ENCODE measurements around the gene MDFIC. TPM values are rescaled to one million over a fixed set of nuclear protein-coding genes. Genes with fewer than 3 reads are reported as not detected.
A peak's percentile ranks its signal among the peaks of the same experiment; 100 is the strongest.

Gene MDFIC
- total and polyA plus RNA-seq, 2 donors from 2014 or later = 9.8 to 32.9 TPM

DNA sequence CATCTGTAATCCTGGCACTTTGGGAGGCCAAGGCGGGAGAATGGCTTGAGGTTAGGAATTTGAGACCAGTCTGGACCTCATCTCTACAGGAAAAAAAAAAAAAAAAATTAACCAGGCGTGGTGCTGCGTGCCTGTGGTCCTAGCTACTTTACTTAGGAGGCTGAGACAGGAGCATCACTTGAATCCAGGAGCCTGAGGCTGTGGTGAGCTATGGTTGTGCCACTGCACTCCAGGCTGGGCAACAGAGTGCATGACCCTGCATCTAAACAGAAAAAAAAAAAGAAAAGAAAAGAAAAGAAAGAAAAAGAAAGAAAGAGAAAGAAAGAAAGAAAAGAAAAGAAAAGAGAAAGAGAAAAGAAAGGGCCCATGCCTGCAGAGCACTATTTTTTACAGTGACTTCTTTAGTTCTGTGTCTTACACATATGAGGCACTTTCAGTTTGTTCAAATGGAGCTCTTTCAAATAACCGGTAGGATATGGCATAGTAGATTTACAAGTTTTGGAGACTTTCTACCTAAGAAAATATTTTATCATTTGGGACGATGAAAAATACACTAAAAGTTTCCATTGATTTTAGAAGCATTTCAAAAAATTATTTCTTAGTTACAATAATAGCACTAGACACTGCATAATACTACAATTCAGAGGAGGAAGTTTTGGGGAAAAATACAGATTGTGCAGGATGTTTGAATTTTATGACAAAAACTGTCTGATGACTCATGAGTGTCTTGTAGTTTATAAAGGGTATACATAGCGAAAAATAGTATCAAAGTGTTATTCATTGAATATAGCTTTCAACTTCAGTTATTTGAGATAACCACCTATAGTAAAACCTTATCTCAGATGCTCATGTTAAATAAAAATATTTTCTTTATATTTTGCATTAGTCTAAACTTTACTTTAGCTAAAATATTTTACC is 75.9 kb downstream of the MDFIC start:
- TF ChIP-seq, protein P1, sequence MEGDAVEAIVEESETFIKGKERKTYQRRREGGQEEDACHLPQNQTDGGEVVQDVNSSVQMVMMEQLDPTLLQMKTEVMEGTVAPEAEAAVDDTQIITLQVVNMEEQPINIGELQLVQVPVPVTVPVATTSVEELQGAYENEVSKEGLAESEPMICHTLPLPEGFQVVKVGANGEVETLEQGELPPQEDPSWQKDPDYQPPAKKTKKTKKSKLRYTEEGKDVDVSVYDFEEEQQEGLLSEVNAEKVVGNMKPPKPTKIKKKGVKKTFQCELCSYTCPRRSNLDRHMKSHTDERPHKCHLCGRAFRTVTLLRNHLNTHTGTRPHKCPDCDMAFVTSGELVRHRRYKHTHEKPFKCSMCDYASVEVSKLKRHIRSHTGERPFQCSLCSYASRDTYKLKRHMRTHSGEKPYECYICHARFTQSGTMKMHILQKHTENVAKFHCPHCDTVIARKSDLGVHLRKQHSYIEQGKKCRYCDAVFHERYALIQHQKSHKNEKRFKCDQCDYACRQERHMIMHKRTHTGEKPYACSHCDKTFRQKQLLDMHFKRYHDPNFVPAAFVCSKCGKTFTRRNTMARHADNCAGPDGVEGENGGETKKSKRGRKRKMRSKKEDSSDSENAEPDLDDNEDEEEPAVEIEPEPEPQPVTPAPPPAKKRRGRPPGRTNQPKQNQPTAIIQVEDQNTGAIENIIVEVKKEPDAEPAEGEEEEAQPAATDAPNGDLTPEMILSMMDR (IDR thresholded peaks at IDR 0.05; ENCODE audit: borderline replicate concordance, extremely low read depth, insufficient read depth) = no peak
- FAIRE-seq = no peak
- no peak overlapping the region for H3K4me3 ChIP-seq (ENCODE audit: low read length in 3 of 3)
- H3K9me3 ChIP-seq (ENCODE audit: control insufficient read depth in 2 of 3, insufficient read depth in 1 of 3, low read length in 3 of 3) = no peaks in the 10 kb centered on the region
- intact Hi-C loops (cut with DNase I) = no loop called here
- no peak for DNase-seq
- no peaks in the 10 kb centered on the region for H3K27me3 ChIP-seq (ENCODE audit: control insufficient read depth, insufficient read depth, low read length)
- no peak overlapping the region for H3K27ac ChIP-seq (ENCODE audit: low read depth in 2 of 2, low read length in 2 of 2)
- no peaks in the 10 kb centered on the region for H3K4me1 ChIP-seq (ENCODE audit: control insufficient read depth in 2 of 3, insufficient read depth in 2 of 3, low read depth in 1 of 3, low read length in 3 of 3)
- no peaks in the 10 kb centered on the region for H3K36me3 ChIP-seq (ENCODE audit: control insufficient read depth in 2 of 3, insufficient read depth in 3 of 3, low read length in 3 of 3)
- H3K9ac ChIP-seq (ENCODE audit: low read length in 3 of 3) = no peak overlapping the region

DNA sequence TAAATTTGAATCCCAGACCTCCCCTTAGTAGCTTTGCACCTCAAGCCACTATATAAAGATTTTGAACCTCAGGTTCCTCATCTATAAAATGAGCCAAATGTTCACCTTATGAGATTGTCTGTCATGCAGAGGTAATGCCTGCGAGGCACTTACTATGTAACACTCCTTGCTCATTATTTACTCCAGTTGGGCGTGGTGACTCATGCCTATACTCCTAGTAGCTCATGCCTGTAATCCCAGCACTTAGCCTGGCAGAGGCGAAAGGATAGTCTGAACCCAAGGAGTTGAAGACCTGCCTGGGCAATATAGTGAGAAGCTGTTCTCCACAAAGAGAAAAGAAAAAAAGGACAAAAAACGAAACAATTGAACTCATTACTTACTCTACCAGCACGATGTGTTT is 82.2 kb downstream of the MDFIC start:
- H3K4me3 ChIP-seq (ENCODE audit: low read length in 3 of 3) = no peak overlapping the region
- DNase-seq (no peak), FAIRE-seq (no peak)
- no peak overlapping the region for H3K27ac ChIP-seq (ENCODE audit: low read depth in 2 of 2, low read length in 2 of 2)
- no peaks in the 10 kb centered on the region for H3K9me3 ChIP-seq (ENCODE audit: control insufficient read depth in 2 of 3, insufficient read depth in 1 of 3, low read length in 3 of 3)
- TF ChIP-seq, protein P1 (IDR thresholded peaks at IDR 0.05; ENCODE audit: borderline replicate concordance, extremely low read depth, insufficient read depth) = no peak
- H3K27me3 ChIP-seq (ENCODE audit: control insufficient read depth, insufficient read depth, low read length) = no peaks in the 10 kb centered on the region
- H3K9ac ChIP-seq (ENCODE audit: low read length in 3 of 3) = no peak overlapping the region
- H3K36me3 ChIP-seq (ENCODE audit: control insufficient read depth in 2 of 3, insufficient read depth in 3 of 3, low read length in 3 of 3) = no peaks in the 10 kb centered on the region
- H3K4me1 ChIP-seq (ENCODE audit: control insufficient read depth in 2 of 3, insufficient read depth in 2 of 3, low read depth in 1 of 3, low read length in 3 of 3) = no peaks in the 10 kb centered on the region
- intact Hi-C loops (cut with DNase I) = no loop called here

DNA sequence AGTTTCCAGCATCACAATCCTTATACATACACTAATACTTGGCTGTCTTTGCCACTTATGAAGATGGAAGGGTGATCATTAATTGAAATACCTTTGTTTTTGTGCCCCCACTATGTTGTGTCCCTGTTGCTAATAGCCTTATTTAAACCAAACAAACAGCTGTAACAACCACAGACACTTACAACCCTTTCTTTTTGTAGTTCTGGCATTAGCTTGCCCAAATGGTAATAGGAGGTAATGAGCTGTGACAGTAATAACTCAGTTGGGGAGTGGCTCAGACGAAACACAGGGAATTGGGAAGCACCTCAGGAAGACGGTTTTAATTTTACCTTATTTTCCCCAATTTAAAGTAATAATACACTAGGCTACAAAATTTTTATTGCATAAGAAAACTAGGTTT is 83.4 kb downstream of the MDFIC start:
- DNase-seq (peak in 2 of 5 donors; percentile 17 to 32), FAIRE-seq (no peak)
- Histone ChIP-seq H3K4me1 (ENCODE audit: control insufficient read depth in 2 of 3, insufficient read depth in 2 of 3, low read depth in 1 of 3, low read length in 3 of 3) (no peaks in the 10 kb centered on the region), H3K27me3 (ENCODE audit: control insufficient read depth, insufficient read depth, low read length) (no peaks in the 10 kb centered on the region), H3K4me3 (ENCODE audit: low read length in 3 of 3) (no peak overlapping the region), H3K36me3 (ENCODE audit: control insufficient read depth in 2 of 3, insufficient read depth in 3 of 3, low read length in 3 of 3) (no peaks in the 10 kb centered on the region), H3K9me3 (ENCODE audit: control insufficient read depth in 2 of 3, insufficient read depth in 1 of 3, low read length in 3 of 3) (no peaks in the 10 kb centered on the region), H3K9ac (ENCODE audit: low read length in 3 of 3) (no peak overlapping the region), H3K27ac (ENCODE audit: low read depth in 2 of 2, low read length in 2 of 2) (no peak overlapping the region)
- TF ChIP-seq, protein P1 (IDR thresholded peaks at IDR 0.05; ENCODE audit: borderline replicate concordance, extremely low read depth, insufficient read depth) = no peak
- intact Hi-C loops (cut with DNase I) = no loop called here
